ENCODE measurements around the gene HEYL. TPM values are rescaled to one million over a fixed set of nuclear protein-coding genes. Genes with fewer than 3 reads are reported as not detected.

Gene HEYL
- total and polyA plus RNA-seq, 2 donors (not counting 1 experiment from before 2014, with no cell fraction given), result 1.3 TPM; not detected in 1

DNA sequence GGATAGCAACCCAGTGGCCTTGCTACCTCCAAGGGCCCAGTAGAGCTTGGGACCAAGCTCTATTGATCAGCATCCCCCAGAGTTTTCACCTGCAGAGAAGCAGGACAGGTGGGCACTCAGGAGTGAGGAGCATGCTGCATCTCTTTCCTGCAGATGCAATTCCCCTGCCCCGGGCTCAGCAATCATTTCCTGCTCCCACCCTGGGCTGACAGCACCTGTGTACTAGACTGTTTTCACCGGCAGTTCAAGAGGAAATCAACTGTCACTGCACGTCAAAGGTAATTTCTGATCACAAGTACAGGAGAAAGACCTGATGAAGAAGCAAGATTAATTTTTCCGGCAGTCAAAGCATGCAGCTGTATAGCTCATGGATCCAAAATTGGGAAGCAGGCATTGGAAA is 41.3 kb upstream of the HEYL start:
- Histone ChIP-seq H3K9ac (ENCODE audit: insufficient read depth, low read length) (no peak overlapping the region), H3K9me3 (ENCODE audit: control insufficient read depth, insufficient read depth, low read depth, low read length) (no peaks in the 10 kb centered on the region), H3K4me1 (ENCODE audit: control insufficient read depth, extremely low read depth, insufficient read depth, low read length) (no peaks in the 10 kb centered on the region), H3K27ac (ENCODE audit: insufficient read depth, low read length) (no peak overlapping the region), H3K79me2 (ENCODE audit: control insufficient read depth, insufficient read depth, low read length) (no peaks in the 10 kb centered on the region), H2AFZ (ENCODE audit: low read length) (no peak overlapping the region), H3K27me3 (ENCODE audit: control insufficient read depth, insufficient read depth, low read length) (peaks cover 31% of the 10 kb centered on the region), H3K36me3 (ENCODE audit: control insufficient read depth, insufficient read depth, low read length) (no peaks in the 10 kb centered on the region), H3K4me3 (replicated peaks in 1 of 4; ENCODE audit: control extremely low read depth in 1 of 4, insufficient read depth in 1 of 4, low read depth in 3 of 4, low read length in 4 of 4) (no peak overlapping the region), H4K20me1 (ENCODE audit: control insufficient read depth, extremely low read depth, insufficient read depth, low read length) (no peaks in the 10 kb centered on the region), H3K4me2 (ENCODE audit: extremely low read depth, insufficient read depth, low read length) (no peak overlapping the region)
- no peak for TF ChIP-seq EZH2 (IDR thresholded peaks at IDR 0.05; ENCODE audit: low read length, missing control alignments)
- TF ChIP-seq, protein P1, sequence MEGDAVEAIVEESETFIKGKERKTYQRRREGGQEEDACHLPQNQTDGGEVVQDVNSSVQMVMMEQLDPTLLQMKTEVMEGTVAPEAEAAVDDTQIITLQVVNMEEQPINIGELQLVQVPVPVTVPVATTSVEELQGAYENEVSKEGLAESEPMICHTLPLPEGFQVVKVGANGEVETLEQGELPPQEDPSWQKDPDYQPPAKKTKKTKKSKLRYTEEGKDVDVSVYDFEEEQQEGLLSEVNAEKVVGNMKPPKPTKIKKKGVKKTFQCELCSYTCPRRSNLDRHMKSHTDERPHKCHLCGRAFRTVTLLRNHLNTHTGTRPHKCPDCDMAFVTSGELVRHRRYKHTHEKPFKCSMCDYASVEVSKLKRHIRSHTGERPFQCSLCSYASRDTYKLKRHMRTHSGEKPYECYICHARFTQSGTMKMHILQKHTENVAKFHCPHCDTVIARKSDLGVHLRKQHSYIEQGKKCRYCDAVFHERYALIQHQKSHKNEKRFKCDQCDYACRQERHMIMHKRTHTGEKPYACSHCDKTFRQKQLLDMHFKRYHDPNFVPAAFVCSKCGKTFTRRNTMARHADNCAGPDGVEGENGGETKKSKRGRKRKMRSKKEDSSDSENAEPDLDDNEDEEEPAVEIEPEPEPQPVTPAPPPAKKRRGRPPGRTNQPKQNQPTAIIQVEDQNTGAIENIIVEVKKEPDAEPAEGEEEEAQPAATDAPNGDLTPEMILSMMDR (conservative IDR thresholded peaks at IDR 0.05 in 1 of 2, IDR thresholded peaks at IDR 0.05 in 1 of 2; ENCODE audit: low read depth in 1 of 2, low read length in 2 of 2), result no peak
- no peak for DNase-seq (ENCODE audit: low read depth in 2 of 2)

DNA sequence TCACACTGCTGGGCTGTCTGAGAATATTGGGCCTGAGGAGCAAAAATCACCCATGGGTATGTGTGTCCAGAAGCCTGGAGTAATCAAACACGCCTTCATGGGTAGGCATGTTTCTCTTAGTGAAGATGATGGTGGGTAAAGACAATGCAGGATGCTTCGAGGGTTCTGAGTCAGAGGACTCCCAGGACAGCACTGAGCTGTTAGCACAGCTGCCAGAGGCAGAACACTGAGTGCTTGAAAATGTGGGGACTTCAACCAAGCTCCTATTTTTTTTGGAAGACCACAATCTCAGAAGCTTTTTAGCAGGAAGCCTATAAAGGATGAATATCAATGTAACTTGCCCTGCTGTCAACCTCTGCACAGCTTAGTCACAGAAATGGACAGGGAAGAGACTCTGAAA is 40.4 kb upstream of the HEYL start:
- TF ChIP-seq EZH2 (IDR thresholded peaks at IDR 0.05; ENCODE audit: low read length, missing control alignments), result no peak
- TF ChIP-seq, protein P1 (conservative IDR thresholded peaks at IDR 0.05 in 1 of 2, IDR thresholded peaks at IDR 0.05 in 1 of 2; ENCODE audit: low read depth in 1 of 2, low read length in 2 of 2), result no peak
- peaks cover 31% of the 10 kb centered on the region for H3K27me3 ChIP-seq (ENCODE audit: control insufficient read depth, insufficient read depth, low read length)
- no peak overlapping the region for H3K4me3 ChIP-seq (replicated peaks in 1 of 4; ENCODE audit: control extremely low read depth in 1 of 4, insufficient read depth in 1 of 4, low read depth in 3 of 4, low read length in 4 of 4)
- H3K79me2 ChIP-seq (ENCODE audit: control insufficient read depth, insufficient read depth, low read length), result no peaks in the 10 kb centered on the region
- H4K20me1 ChIP-seq (ENCODE audit: control insufficient read depth, extremely low read depth, insufficient read depth, low read length), result no peaks in the 10 kb centered on the region
- no peaks in the 10 kb centered on the region for H3K4me1 ChIP-seq (ENCODE audit: control insufficient read depth, extremely low read depth, insufficient read depth, low read length)
- H3K9me3 ChIP-seq (ENCODE audit: control insufficient read depth, insufficient read depth, low read depth, low read length), result no peaks in the 10 kb centered on the region
- H3K36me3 ChIP-seq (ENCODE audit: control insufficient read depth, insufficient read depth, low read length), result no peaks in the 10 kb centered on the region
- H3K27ac ChIP-seq (ENCODE audit: insufficient read depth, low read length), result no peak overlapping the region
- DNase-seq (ENCODE audit: low read depth in 2 of 2), result no peak
- H2AFZ ChIP-seq (ENCODE audit: low read length), result no peak overlapping the region
- no peak overlapping the region for H3K4me2 ChIP-seq (ENCODE audit: extremely low read depth, insufficient read depth, low read length)
- H3K9ac ChIP-seq (ENCODE audit: insufficient read depth, low read length), result no peak overlapping the region

DNA sequence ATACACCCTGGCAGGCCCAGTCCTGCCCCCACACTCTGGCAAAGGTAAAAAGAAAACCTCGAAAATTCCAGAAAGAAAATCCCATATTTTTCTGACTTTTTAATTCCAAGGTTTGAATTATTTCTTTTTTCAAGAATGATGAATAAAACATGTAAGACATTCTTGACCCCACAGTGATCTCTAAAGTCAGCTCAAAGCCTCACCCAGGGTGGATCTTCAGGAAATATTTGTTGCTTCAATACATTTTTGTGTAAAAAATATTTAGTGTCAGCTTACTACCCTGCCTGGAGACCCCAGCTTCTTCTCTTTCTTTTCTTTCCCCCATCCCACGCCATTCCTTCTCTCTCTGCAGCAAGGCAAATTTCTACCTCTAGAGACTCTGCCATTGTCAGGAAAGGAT is 39.4 kb upstream of the HEYL start:
- no peaks in the 10 kb centered on the region for H3K36me3 ChIP-seq (ENCODE audit: control insufficient read depth, insufficient read depth, low read length)
- no peaks in the 10 kb centered on the region for H4K20me1 ChIP-seq (ENCODE audit: control insufficient read depth, extremely low read depth, insufficient read depth, low read length)
- H3K9me3 ChIP-seq (ENCODE audit: control insufficient read depth, insufficient read depth, low read depth, low read length), result no peaks in the 10 kb centered on the region
- TF ChIP-seq, protein P1 (conservative IDR thresholded peaks at IDR 0.05 in 1 of 2, IDR thresholded peaks at IDR 0.05 in 1 of 2; ENCODE audit: low read depth in 1 of 2, low read length in 2 of 2), result no peak
- TF ChIP-seq EZH2 (IDR thresholded peaks at IDR 0.05; ENCODE audit: low read length, missing control alignments), result no peak
- no peaks in the 10 kb centered on the region for H3K79me2 ChIP-seq (ENCODE audit: control insufficient read depth, insufficient read depth, low read length)
- H3K4me3 ChIP-seq (replicated peaks in 1 of 4; ENCODE audit: control extremely low read depth in 1 of 4, insufficient read depth in 1 of 4, low read depth in 3 of 4, low read length in 4 of 4), result no peak overlapping the region
- no peak for DNase-seq (ENCODE audit: low read depth in 2 of 2)
- H3K4me1 ChIP-seq (ENCODE audit: control insufficient read depth, extremely low read depth, insufficient read depth, low read length), result no peaks in the 10 kb centered on the region
- no peak overlapping the region for H2AFZ ChIP-seq (ENCODE audit: low read length)
- H3K9ac ChIP-seq (ENCODE audit: insufficient read depth, low read length), result no peak overlapping the region
- no peak overlapping the region for H3K4me2 ChIP-seq (ENCODE audit: extremely low read depth, insufficient read depth, low read length)
- peaks cover 25% of the 10 kb centered on the region for H3K27me3 ChIP-seq (ENCODE audit: control insufficient read depth, insufficient read depth, low read length)
- H3K27ac ChIP-seq (ENCODE audit: insufficient read depth, low read length), result no peak overlapping the region

Measured in fibroblast of lung (primary cell).